Endothelial cell of umbilical vein (primary cell): ENCODE measurements around the gene GRM5. TPM values are rescaled to one million over a fixed set of nuclear protein-coding genes. Genes with fewer than 3 reads are reported as not detected.

Experiments
- BruUV-seq: library from RNA; stranded (reverse); fragments of 400-500 nt; replicated peaks from 2 replicates; lab custom pipeline; 2021; lab: Mats Ljungman, UMichigan
- CTCF ChIA-PET: fragments of 300-600, 350-600 bp; sonication (Branson Sonifier 250); formaldehyde crosslinking; loops from one replicate; lab custom pipeline; 2021; ENCODE audit warnings: antibody characterized with exemption, inconsistent platforms; lab: Charles Lee
- POLR2A ChIA-PET: fragments of 300-600, 350-600 bp; sonication (Branson Sonifier 250); formaldehyde crosslinking; loops from one replicate; lab custom pipeline; 2021; ENCODE audit warnings: antibody characterized with exemption, inconsistent platforms; lab: Charles Lee
- DNase-seq: peaks from one replicate; pipeline ENCODE4 v3.0.0-alpha.2; 2011; ENCODE audit warnings: low read depth, low spot score
- FAIRE-seq: peaks from 2 replicates; lab custom pipeline; 2011; peaks lifted over from hg19 to GRCh38; lab: Jason Lieb, UNC
- H2AFZ ChIP-seq: 2 replicates; pipeline ENCODE4 v1.6.0; 2012; ENCODE audit warnings: low read depth, low read length, control low read depth, inconsistent platforms
- H3K27ac ChIP-seq: 2 replicates; pipeline ENCODE4 v1.5.1; 2011; ENCODE audit warnings: low read depth, mild to moderate bottlenecking, control low read depth, low read length, moderate library complexity; ENCODE audit not compliant: insufficient read depth
- H3K27me3 ChIP-seq, 2 experiments: 2 replicates each; pipeline versions ENCODE4 v1.6.0 to v1.6.1; 2011; ENCODE audit warnings: low read length in 2 of 2, mixed read lengths in 1 of 2; ENCODE audit not compliant: control insufficient read depth in 2 of 2, insufficient read depth in 2 of 2
- H3K36me3 ChIP-seq, 2 experiments: 2 replicates in 1 of 2; 3 replicates in 1 of 2; pipeline ENCODE4 v1.5.1; 2011; ENCODE audit warnings: low read length in 2 of 2, mild to moderate bottlenecking in 1 of 2, moderate library complexity in 1 of 2; ENCODE audit not compliant: control insufficient read depth in 2 of 2, insufficient read depth in 2 of 2; ENCODE audit errors: extremely low read depth in 1 of 2
- H3K4me1 ChIP-seq: 3 replicates; pipeline ENCODE4 v1.5.1; 2011; ENCODE audit warnings: mild to moderate bottlenecking, low read length; ENCODE audit not compliant: control insufficient read depth, insufficient read depth; ENCODE audit errors: extremely low read depth
- H3K4me2 ChIP-seq: 2 replicates; pipeline ENCODE4 v1.6.1; 2011; ENCODE audit warnings: low read length, control low read depth, mixed read lengths; ENCODE audit not compliant: insufficient read depth
- H3K4me3 ChIP-seq, 3 experiments: fragments of 200-600 bp in 1 of 3; sonication (generic), shearing (Covaris generic) in 1 of 3; replicated peaks in 1 of 3; 2 replicates each; pipeline ENCODE4 v1.5.1; 2011 to 2016; ENCODE audit warnings: control low read depth in 3 of 3, low read length in 3 of 3, mild to moderate bottlenecking in 2 of 3, inconsistent platforms in 1 of 3, low read depth in 1 of 3, moderate library complexity in 1 of 3; ENCODE audit not compliant: insufficient read depth in 1 of 3
- H3K79me2 ChIP-seq: 2 replicates; pipeline ENCODE4 v1.6.0; 2012; ENCODE audit warnings: low read length, inconsistent platforms; ENCODE audit not compliant: control insufficient read depth, insufficient read depth
- H3K9ac ChIP-seq: replicated peaks from 2 replicates; pipeline ENCODE3; 2011; ENCODE audit warnings: low read length, control low read depth; ENCODE audit not compliant: insufficient read depth; ENCODE audit errors: extremely low read depth
- H3K9me1 ChIP-seq: replicated peaks from 3 replicates; pipeline ENCODE4 v1.6.0; 2011; ENCODE audit warnings: mild to moderate bottlenecking, low read length; ENCODE audit not compliant: control insufficient read depth, insufficient read depth; ENCODE audit errors: extremely low read depth
- H3K9me3 ChIP-seq: replicated peaks from 2 replicates; pipeline ENCODE4 v1.5.1; 2012; ENCODE audit warnings: low read length, inconsistent platforms; ENCODE audit not compliant: control insufficient read depth, insufficient read depth
- H4K20me1 ChIP-seq: replicated peaks from 2 replicates; pipeline ENCODE3; 2011; ENCODE audit warnings: mild to moderate bottlenecking, low read length; ENCODE audit not compliant: control insufficient read depth, insufficient read depth; ENCODE audit errors: extremely low read depth
- CTCF ChIP-seq, 2 donors: IDR thresholded peaks; 1 replicate in 1 of 2; 2 replicates in 1 of 2; pipeline ENCODE4 v1.5.1; 2011; ENCODE audit warnings: low read length in 2 of 2, mild to moderate bottlenecking in 2 of 2, moderate library complexity in 2 of 2, control low read depth in 1 of 2, inconsistent platforms in 1 of 2, low read depth in 1 of 2; ENCODE audit not compliant: insufficient read depth in 1 of 2; ENCODE audit errors: extremely low read depth in 1 of 2
- EZH2 ChIP-seq: IDR thresholded peaks from 2 replicates; pipeline ENCODE4 v1.6.1; 2012; ENCODE audit warnings: borderline replicate concordance, low read depth, mild to moderate bottlenecking, moderate library complexity, low read length, inconsistent platforms; ENCODE audit not compliant: severe bottlenecking
- FOS ChIP-seq: IDR thresholded peaks from 2 replicates; pipeline ENCODE4 v1.6.1; 2011; ENCODE audit warnings: mild to moderate bottlenecking, low read length, moderate library complexity, borderline replicate concordance; ENCODE audit not compliant: insufficient read depth
- GATA2 ChIP-seq: IDR thresholded peaks from 2 replicates; pipeline ENCODE4 v1.7.0; 2011; ENCODE audit warnings: low read depth, mild to moderate bottlenecking, moderate library complexity, mixed read lengths, low read length; ENCODE audit not compliant: insufficient read length, insufficient read depth
- JUN ChIP-seq: IDR thresholded peaks from 2 replicates; pipeline ENCODE4 v1.6.1; 2011; ENCODE audit warnings: borderline replicate concordance, low read depth; ENCODE audit not compliant: insufficient read length, insufficient read depth
- MYC ChIP-seq: IDR thresholded peaks from one replicate; pipeline ENCODE4 v1.6.1; 2011; ENCODE audit warnings: mild to moderate bottlenecking, low read depth, low read length
- POLR2A ChIP-seq: IDR thresholded peaks from 2 replicates; pipeline ENCODE4 v1.6.1; 2012; ENCODE audit warnings: low read depth, mild to moderate bottlenecking, control low read depth, low read length
- POLR2AphosphoS5 ChIP-seq: IDR thresholded peaks from 2 replicates; pipeline ENCODE4 v1.6.1; 2012; ENCODE audit warnings: low read depth, mild to moderate bottlenecking, control low read depth, low read length, moderate library complexity; ENCODE audit not compliant: insufficient read depth
- dilution Hi-C: fragments of 300-500 bp; cut with MboI; formaldehyde crosslinking; loops from one replicate; pipeline ENCODE4 v1.15.0; 2019; ENCODE audit warnings: low sequenced_read_pairs; ENCODE audit not compliant: extremely low pct_ligation_motif_present
- intact Hi-C: fragments of 100-400 bp; cut with micrococcal nuclease; formaldehyde crosslinking; loops from one replicate; pipeline ENCODE4 v1.10.0; 2022
- polyA plus RNA-seq, 4 experiments: library from polyadenylated mRNA; depleted of rRNA in 3 of 4; stranded (reverse) in 3 of 4; unstranded in 1 of 4; fragments of >200 nt; gene quantifications; 2 replicates each; pipeline versions ENCODE4 v1.2.1 to v1.2.3, GENCODE V29; 2011 to 2012; ENCODE audit warnings: missing spikeins in 1 of 4
- total RNA-seq: library from RNA; stranded (reverse); gene quantifications from 2 replicates; pipeline ENCODE4 v1.2.3, GENCODE V29; 2021
- TF ChIP-seq, protein P1 (sequence below): IDR thresholded peaks from 2 replicates; pipeline ENCODE4 v1.6.1; 2011; ENCODE audit not compliant: insufficient read depth, insufficient read length

Gene GRM5
- total and polyA plus RNA-seq, 2 donors (not counting 3 experiments of a cell fraction or from before 2014, with no cell fraction given): 0.10 to 0.11 TPM

DNA sequence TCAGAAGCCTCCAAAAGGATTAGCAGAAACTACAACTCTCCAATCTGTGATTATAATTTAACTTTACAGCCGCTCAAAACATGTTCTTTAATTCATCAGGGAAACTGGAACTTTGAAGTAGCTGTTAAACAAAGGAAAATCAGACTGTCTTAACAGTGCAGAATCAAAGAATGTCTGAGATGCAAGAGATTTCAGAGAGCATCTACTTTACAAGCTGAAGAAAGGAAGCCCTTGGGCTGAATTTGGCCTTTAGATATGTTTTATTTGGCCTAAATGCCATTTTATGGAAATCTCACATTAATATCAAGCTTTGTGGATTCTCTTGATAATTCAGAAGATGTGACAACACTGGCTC, 446.7 kb downstream of the GRM5 start:
- DNase-seq (no peak), FAIRE-seq (no peak)
- TF ChIP-seq POLR2AphosphoS5 (no peak), CTCF (IDR thresholded peaks at IDR 0.05; ENCODE audit: extremely low read depth in 1 of 2, insufficient read depth in 1 of 2, low read depth in 1 of 2, low read length in 2 of 2) (no peak), MYC (no peak), FOS (no peak), EZH2 (no peak), JUN (no peak), POLR2A (no peak), GATA2 (no peak)
- TF ChIP-seq, protein P1, sequence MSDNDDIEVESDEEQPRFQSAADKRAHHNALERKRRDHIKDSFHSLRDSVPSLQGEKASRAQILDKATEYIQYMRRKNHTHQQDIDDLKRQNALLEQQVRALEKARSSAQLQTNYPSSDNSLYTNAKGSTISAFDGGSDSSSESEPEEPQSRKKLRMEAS: no peak
- no peak overlapping the region for H3K27ac ChIP-seq
- no peak overlapping the region for H3K4me3 ChIP-seq
- no peaks in the 10 kb centered on the region for H3K27me3 ChIP-seq
- no peaks in the 10 kb centered on the region for H3K9me1 ChIP-seq
- H3K9ac ChIP-seq: no peak overlapping the region
- BruUV-seq: no TSS peak
- H3K9me3 ChIP-seq: no peaks in the 10 kb centered on the region
- dilution Hi-C loops: no loop called here
- intact Hi-C loops: no loop called here
- H3K79me2 ChIP-seq: no peaks in the 10 kb centered on the region
- H3K4me1 ChIP-seq: no peaks in the 10 kb centered on the region
- ChIA-PET POLR2A (no interaction called here), CTCF (no interaction called here)
- no peaks in the 10 kb centered on the region for H3K36me3 ChIP-seq
- no peak overlapping the region for H2AFZ ChIP-seq
- no peak overlapping the region for H3K4me2 ChIP-seq
- H4K20me1 ChIP-seq: no peaks in the 10 kb centered on the region
